SHP77 treated with DMSO at 0.1 percent for 48 hours (cell line): Measurements from ENCODE around the gene LPIN2.
"Not testable (repeated sequence)": the region's sequence is repeated elsewhere in the genome, so short reads cannot be mapped to it uniquely, and the experiment has no call there.

Source experiments
- DNase-seq: peaks from one replicate; lab custom pipeline; 2025; lab: John Stamatoyannopoulos, UW

LPIN2 gene

DNA sequence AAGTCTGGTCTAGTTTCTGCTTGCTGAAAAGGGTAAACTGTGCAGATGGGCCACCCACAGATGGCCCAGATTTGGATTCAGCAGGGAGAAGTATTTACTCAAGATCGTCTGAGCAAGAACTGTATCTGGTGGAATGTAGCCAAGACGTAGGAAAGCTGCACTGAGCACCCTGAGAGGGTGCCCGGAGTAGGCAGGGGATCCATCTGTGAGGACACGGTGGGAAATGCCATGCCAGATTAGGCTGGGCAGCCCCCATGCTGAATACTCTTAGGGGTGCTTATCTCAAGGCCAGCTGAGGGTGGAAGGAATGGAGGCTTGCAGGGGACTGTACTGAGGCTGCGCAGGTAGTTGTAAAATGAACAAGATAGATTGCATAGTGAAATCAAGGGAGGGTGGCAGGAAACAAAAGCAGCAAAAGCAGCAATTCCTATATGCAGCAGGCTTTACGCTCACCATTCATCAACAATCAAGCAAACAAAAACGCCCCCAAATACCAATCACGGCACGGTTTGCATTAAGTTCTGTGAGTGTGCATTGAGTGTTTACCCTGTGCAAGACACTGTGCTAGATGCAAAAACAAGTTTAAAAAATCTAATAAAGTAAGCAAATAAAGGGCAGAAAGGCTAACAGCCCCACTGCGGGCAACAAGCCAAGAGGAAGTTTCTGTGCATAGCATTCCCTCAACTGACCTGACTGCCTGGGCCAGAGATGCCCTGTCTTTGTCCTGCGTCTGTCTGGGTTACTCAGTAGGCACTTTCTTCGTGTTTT is 32.2 kb upstream of the LPIN2 start:
- peak; percentile 40 for DNase-seq

- DNase-seq, result no peak
Measured at GRCh38 chr18:3042379-3042778, 29.4 kb upstream of the LPIN2 start.

GRCh38 chr18:3041843-3042242 is 28.9 kb upstream of the LPIN2 start:
- DNase-seq, result no peak

- no peak for DNase-seq
Measured at GRCh38 chr18:3040881-3041280, 27.9 kb upstream of the LPIN2 start.

GRCh38 chr18:3040173-3040572 is 27.2 kb upstream of the LPIN2 start:
- DNase-seq, result no peak

DNA sequence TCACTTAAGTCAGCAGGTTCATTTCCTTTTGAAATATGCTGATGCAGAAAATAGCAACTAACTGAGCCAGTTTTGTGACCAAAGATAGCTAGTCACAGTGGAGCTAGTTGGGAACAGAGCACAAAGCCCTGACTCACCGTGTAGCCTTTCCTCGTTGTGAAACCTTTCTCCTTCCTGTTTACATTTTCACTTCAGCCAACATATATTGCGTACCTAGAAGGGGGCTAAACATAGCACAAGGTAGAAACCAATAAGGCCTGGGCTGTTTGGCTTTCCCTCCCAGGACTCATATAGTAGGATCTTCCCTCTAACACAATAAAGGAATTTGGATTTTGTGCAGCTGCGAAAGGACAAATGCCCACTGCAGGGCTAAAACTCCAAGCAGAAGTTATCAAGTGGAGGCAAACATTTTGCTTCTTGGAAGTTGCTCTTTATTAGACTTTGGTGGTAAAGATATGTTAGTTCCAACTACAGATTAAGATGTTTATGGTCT is 24.5 kb upstream of the LPIN2 start:
- DNase-seq, result peak; percentile 30

GRCh38 chr18:3036108-3036507 is 23.2 kb upstream of the LPIN2 start:
- no peak for DNase-seq

DNA sequence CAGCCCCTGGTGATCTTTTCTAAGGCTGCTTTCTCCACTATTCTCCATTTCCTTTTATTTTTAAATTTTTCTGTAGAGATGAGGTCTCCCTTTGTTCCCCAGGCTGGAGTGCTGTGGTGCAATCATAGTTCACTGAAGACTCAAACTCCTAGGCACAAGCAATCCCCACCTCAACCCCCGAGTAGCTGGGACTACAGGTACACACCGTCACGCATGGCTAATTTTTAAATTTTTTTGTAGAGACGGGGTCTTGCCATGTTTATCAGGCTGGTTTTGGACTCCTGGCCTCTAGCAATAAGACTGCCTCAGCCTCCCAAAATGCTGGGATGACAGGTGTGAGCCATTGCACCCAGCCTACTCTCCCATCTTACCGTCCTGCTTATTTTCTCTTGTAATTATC is 22.7 kb upstream of the LPIN2 start:
- no peak for DNase-seq

- DNase-seq, result no peak
Measured at GRCh38 chr18:3032721-3033120, 19.8 kb upstream of the LPIN2 start.

- DNase-seq, result no peak
Measured at GRCh38 chr18:3029215-3029952, 16.4 kb upstream of the LPIN2 start.

DNA sequence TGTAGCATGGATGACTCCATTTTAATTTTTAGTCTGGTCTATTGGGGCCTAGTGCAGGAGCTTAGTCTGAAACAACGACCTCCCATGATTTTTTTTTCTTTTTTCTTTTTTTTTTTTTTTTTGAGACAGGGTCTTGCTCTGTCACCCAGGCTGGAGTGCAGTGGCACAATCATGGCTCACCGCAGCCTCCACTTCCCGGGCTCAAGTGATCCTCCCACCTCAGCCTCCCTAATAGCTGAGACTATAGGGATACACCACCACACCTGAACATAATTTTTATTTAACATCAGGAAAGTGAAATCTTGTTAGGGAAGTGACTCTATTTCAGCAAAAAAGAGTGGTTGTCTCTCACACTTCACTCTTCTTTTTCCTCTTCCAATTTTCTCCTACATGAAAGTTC is 15.2 kb upstream of the LPIN2 start:
- not testable (repeated sequence) for DNase-seq

DNA sequence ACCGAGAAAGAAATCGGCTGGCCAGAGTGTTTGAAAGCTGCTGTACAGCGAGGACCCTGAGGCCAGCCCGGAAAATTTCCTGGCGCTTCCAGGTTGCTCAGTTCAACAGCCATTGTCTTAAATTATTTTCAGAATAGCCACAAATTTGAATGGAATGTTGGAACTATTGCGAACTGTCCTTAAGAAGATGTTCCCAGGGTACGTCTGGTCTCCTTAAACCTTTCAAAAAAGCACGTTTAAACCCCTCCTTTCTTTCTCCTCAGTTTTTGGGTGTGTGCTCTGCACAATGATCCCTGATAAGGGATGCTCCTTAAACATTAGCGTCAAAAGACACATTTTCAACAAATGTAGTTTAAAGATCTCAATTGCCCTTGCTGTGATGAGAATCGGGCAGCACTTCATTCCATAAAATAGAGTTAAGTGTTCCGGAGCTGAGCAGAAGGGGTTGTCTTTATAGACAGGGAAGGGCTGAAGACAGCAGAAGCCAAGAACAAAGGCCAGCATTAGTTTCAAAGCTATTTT is 14.5 kb upstream of the LPIN2 start:
- DNase-seq, result no peak

GRCh38 chr18:3025544-3025943 is 12.6 kb upstream of the LPIN2 start:
- DNase-seq, result no peak

GRCh38 chr18:3023603-3024002 is 10.7 kb upstream of the LPIN2 start:
- not testable (repeated sequence) for DNase-seq

- no peak for DNase-seq
Measured at GRCh38 chr18:3016585-3017297, 3.8 kb upstream of the LPIN2 start.

DNA sequence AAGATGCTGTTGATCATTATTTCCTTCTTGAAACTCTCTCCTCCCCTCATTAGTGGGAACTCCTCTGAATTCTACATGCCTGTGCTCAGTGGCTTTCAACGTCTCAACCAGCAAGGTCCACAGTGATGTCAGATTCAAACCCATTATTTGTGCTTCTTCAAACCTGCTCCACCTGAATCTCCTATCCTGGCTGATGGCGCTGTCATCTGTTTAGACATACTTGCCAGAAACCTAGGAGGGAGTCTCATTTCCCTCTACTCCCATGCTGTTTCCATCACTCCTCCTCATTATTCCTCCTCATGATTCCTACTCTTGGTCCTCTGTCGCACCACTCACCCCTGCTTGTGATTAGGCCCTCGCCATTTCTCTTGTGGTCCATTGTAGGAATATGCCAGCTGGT is 2.9 kb upstream of the LPIN2 start:
- no peak for DNase-seq

DNA sequence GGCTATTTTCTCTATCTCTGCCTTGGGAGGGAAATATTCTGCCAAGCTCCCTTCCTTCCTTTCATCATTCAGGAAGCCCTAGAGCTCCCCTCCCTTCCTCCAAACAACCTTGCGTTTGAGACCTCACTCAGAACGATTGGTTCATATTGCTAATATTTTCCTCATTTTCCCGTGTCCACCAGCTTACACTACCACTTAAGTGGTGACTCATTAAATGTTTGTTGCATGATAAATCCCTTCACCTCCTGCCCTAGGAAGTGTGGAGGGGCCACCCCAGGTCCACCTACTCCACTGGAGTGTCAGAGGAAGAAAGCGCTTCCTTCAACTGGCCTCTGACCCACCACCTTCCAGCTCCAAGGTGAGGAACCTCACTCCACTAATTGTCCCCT is 2.3 kb upstream of the LPIN2 start:
- no peak for DNase-seq

- no peak for DNase-seq
Measured at GRCh38 chr18:3014503-3015203, 1.7 kb upstream of the LPIN2 start.

- DNase-seq, result no peak
Measured at GRCh38 chr18:3012136-3013023, 564 bp downstream of the LPIN2 start.

DNA sequence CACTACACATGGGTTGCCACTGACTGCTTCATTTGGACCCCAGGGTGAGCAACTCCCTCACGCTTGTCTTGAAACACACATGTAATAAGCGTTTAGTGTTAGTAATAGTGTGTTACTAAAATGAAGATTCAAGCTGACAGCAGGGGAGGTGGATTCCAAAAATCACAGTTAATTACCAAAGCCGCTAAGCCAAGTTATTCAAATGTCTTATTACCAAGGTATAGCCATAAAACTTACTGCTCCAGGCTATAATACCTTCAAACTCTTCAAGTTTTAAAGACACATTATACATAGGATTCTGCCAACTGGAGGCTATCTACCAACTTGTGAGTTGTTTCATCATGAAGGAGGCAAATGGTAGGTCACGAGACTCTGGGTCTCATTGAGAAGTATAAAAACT is 2.9 kb downstream of the LPIN2 start:
- DNase-seq, result no peak

GRCh38 chr18:3008541-3008940 is 4.4 kb downstream of the LPIN2 start:
- no peak for DNase-seq
